GM12892 (cell line): ENCODE results near the gene CIC.

ENCODE experiments used
- POLR2A ChIP-seq: IDR thresholded peaks from 2 replicates; pipeline ENCODE4 v1.6.1; 2011; ENCODE audit warnings: low read depth, low read length, control low read depth
- POLR2AphosphoS5 ChIP-seq: IDR thresholded peaks from 2 replicates; pipeline ENCODE4 v1.6.1; 2011; ENCODE audit warnings: low read depth, low read length, control low read depth

- TF ChIP-seq POLR2A (no peak), POLR2AphosphoS5 (no peak)
Measured at GRCh38 chr19:42226886-42227285, 42.2 kb upstream of the CIC start.
